Esophagus squamous epithelium (tissue), 5 donors: ENCODE measurements around the gene CDKL4. TPM values are rescaled to one million over a fixed set of nuclear protein-coding genes. Genes with fewer than 3 reads are reported as not detected.

ENCODE experiments used
- DNase-seq: peaks from one replicate; lab custom pipeline; 2025; lab: John Stamatoyannopoulos, UW
- H3K27ac ChIP-seq, 4 donors: fragments of 200-600 bp; sonication (generic); one replicate each; pipeline ENCODE4 v1.5.1; 2016 to 2019; ENCODE audit warnings: mild to moderate bottlenecking in 1 of 4
- H3K27me3 ChIP-seq, 4 donors: fragments of 200-600 bp; sonication (generic); 1 replicate in 3 of 4; 2 replicates in 1 of 4; pipeline versions ENCODE4 v1.5.1 to v1.6.0; 2017 to 2021; ENCODE audit warnings: antibody characterized with exemption in 1 of 4
- H3K36me3 ChIP-seq, 3 donors: fragments of 200-600 bp; sonication (generic); one replicate each; pipeline ENCODE4 v1.5.1; 2016 to 2019
- H3K4me1 ChIP-seq, 3 donors: fragments of 200-600 bp; sonication (generic); one replicate each; pipeline ENCODE4 v1.5.1; 2017 to 2019
- H3K4me3 ChIP-seq, 4 donors: fragments of 200-600 bp; sonication (generic); 1 replicate in 3 of 4; 2 replicates in 1 of 4; pipeline ENCODE4 v1.5.1; 2016 to 2019; ENCODE audit warnings: mild to moderate bottlenecking in 2 of 4, moderate library complexity in 1 of 4
- H3K9me3 ChIP-seq, 3 donors: fragments of 200-600 bp; sonication (generic); one replicate each; pipeline ENCODE4 v1.5.1; 2016 to 2019
- POLR2A ChIP-seq, 4 donors: fragments of 450-650 bp; IDR thresholded peaks; one replicate each; pipeline ENCODE4 v1.6.1; 2017; ENCODE audit warnings: antibody characterized with exemption in 4 of 4, mild to moderate bottlenecking in 4 of 4, moderate library complexity in 3 of 4
- WGBS, 2 donors: methylation state at CpG; one replicate each; pipeline ENCODE4 v1.1.5; 2018; 5-methylcytosine and 5-hydroxymethylcytosine counted together
- intact Hi-C: fragments of 100-400 bp; cut with DNase I; formaldehyde crosslinking; loops from one replicate; pipeline ENCODE4 v1.15.0; 2022
- total RNA-seq, 4 donors: library from RNA; depleted of rRNA; stranded (reverse); fragments of >200 nt; gene quantifications; one replicate each; pipeline ENCODE4 v1.1.0, GENCODE V29; 2016
- TF ChIP-seq, protein P1 (sequence below), 6 experiments: fragments of 450-650 bp in 4 of 6; fragments of 200-600 bp in 2 of 6; sonication (generic) in 2 of 6; IDR thresholded peaks; one replicate each; pipeline ENCODE4 v1.5.1; 2016 to 2019; ENCODE audit warnings: antibody characterized with exemption in 6 of 6, mild to moderate bottlenecking in 4 of 6, moderate library complexity in 4 of 6
- donor health status: DM: yes; HTN: yes; CAD: no.

Gene CDKL4
- total RNA-seq, 4 donors from 2014 or later: 0.38 TPM; not detected in 3

DNA sequence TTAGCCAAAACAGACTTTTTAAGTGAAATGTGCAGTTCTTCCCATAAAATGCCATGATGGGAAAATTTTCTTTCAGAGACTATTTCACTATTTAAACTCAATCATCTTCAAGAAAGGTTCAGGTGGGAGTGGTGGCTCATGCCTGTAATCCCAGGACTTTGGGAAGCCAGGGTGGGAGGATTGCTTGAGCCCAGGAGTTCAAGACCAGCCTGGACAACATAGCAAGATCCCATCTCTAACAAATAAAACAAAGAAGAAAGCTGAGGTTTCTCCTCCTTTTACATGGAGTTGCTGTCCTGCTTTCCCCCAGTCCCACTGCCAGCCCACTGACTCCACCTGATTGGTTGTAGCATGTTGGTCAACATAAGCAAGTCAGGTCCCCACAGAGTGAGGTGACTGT lies 97.1 kb downstream of the CDKL4 start:
- peaks cover 0 to 6% (median 0%) of the 10 kb centered on the region in 3 donors for H3K4me1 ChIP-seq
- H3K4me3 ChIP-seq: no peak overlapping the region
- DNase-seq: no peak
- no peaks in the 10 kb centered on the region for H3K36me3 ChIP-seq
- no peaks in the 10 kb centered on the region for H3K9me3 ChIP-seq
- TF ChIP-seq, protein P1, sequence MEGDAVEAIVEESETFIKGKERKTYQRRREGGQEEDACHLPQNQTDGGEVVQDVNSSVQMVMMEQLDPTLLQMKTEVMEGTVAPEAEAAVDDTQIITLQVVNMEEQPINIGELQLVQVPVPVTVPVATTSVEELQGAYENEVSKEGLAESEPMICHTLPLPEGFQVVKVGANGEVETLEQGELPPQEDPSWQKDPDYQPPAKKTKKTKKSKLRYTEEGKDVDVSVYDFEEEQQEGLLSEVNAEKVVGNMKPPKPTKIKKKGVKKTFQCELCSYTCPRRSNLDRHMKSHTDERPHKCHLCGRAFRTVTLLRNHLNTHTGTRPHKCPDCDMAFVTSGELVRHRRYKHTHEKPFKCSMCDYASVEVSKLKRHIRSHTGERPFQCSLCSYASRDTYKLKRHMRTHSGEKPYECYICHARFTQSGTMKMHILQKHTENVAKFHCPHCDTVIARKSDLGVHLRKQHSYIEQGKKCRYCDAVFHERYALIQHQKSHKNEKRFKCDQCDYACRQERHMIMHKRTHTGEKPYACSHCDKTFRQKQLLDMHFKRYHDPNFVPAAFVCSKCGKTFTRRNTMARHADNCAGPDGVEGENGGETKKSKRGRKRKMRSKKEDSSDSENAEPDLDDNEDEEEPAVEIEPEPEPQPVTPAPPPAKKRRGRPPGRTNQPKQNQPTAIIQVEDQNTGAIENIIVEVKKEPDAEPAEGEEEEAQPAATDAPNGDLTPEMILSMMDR (IDR thresholded peaks at IDR 0.05): no peak
- TF ChIP-seq POLR2A (IDR thresholded peaks at IDR 0.05): no peak
- intact Hi-C loops: no loop called here
- H3K27me3 ChIP-seq: no peaks in the 10 kb centered on the region
- H3K27ac ChIP-seq: no peak overlapping the region

- no peak overlapping the region for H3K27ac ChIP-seq
- DNase-seq: no peak
- WGBS, 2 donors: 92 to 94% methylated on average over 3 of the region's 3 CpGs
- intact Hi-C loops: no loop called here
- TF ChIP-seq POLR2A (IDR thresholded peaks at IDR 0.05): no peak
- TF ChIP-seq, protein P1 (IDR thresholded peaks at IDR 0.05): no peak
- H3K4me1 ChIP-seq: peaks cover 0 to 8% (median 0%) of the 10 kb centered on the region in 3 donors
- no peak overlapping the region for H3K4me3 ChIP-seq
- H3K36me3 ChIP-seq: no peaks in the 10 kb centered on the region
- H3K9me3 ChIP-seq: no peaks in the 10 kb centered on the region
- no peaks in the 10 kb centered on the region for H3K27me3 ChIP-seq
These were observed 97.8 kb downstream of the CDKL4 start for GRCh38 chr2:39145906-39146421.

GRCh38 chr2:39144416-39144815 lies 99.4 kb downstream of the CDKL4 start:
- DNase-seq: no peak
- H3K4me1 ChIP-seq: peaks cover 0 to 8% (median 0%) of the 10 kb centered on the region in 3 donors
- H3K4me3 ChIP-seq: no peak overlapping the region
- 97 to 98% methylated on average over 5 of the region's 5 CpGs for WGBS, 2 donors
- intact Hi-C loops: no loop called here
- H3K36me3 ChIP-seq: no peaks in the 10 kb centered on the region
- no peak overlapping the region for H3K27ac ChIP-seq
- H3K27me3 ChIP-seq: no peaks in the 10 kb centered on the region
- TF ChIP-seq, protein P1 (IDR thresholded peaks at IDR 0.05): no peak
- no peak for TF ChIP-seq POLR2A (IDR thresholded peaks at IDR 0.05)
- H3K9me3 ChIP-seq: no peaks in the 10 kb centered on the region

GRCh38 chr2:39142904-39143605 lies 100.7 kb downstream of the CDKL4 start:
- Histone ChIP-seq H3K27me3 (no peaks in the 10 kb centered on the region), H3K9me3 (no peaks in the 10 kb centered on the region), H3K4me1 (peaks cover 0 to 8% (median 0%) of the 10 kb centered on the region in 3 donors), H3K27ac (no peak overlapping the region), H3K4me3 (no peak overlapping the region), H3K36me3 (no peaks in the 10 kb centered on the region)
- WGBS, 2 donors: 68 to 78% methylated on average over 3 of the region's 3 CpGs
- TF ChIP-seq, protein P1 (IDR thresholded peaks at IDR 0.05): no peak
- no peak for TF ChIP-seq POLR2A (IDR thresholded peaks at IDR 0.05)
- DNase-seq: no peak
- intact Hi-C loops: no loop called here
